Activated naive CD8-positive, alpha-beta T cell treated with anti-CD3 and anti-CD28 coated beads, Interleukin-2, amount 10 ng/mL, durations not matched to agents 7 days and 5 days (primary cell): ENCODE measurements around the gene MIF4GD. TPM values are rescaled to one million over a fixed set of nuclear protein-coding genes. Genes with fewer than 3 reads are reported as not detected.

ENCODE experiments used
- ATAC-seq: fragments of 150-1000 bp; cut with Tn5 transposase; one replicate; pipeline ENCODE4 v1.10.0; 2021; ENCODE audit warnings: low read depth, moderate library complexity
- POLR2A ChIA-PET: fragments of 350-600 bp; sonication (Branson Sonifier 250); formaldehyde crosslinking; loops from one replicate; lab custom pipeline; 2021; ENCODE audit warnings: antibody characterized with exemption; lab: Charles Lee
- DNase-seq: peaks from one replicate; pipeline ENCODE4 v3.0.0; 2021
- H3K27ac Mint-ChIP-seq: one replicate; pipeline ENCODE4 v1.8.0; 2022; ENCODE audit warnings: mild to moderate bottlenecking, mixed read lengths
- H3K27me3 Mint-ChIP-seq: one replicate; pipeline ENCODE4 v1.8.0; 2022; ENCODE audit warnings: mild to moderate bottlenecking, moderate library complexity, mixed read lengths
- H3K36me3 Mint-ChIP-seq: one replicate; pipeline ENCODE4 v1.8.0; 2021; ENCODE audit warnings: mild to moderate bottlenecking, mixed read lengths
- H3K4me1 Mint-ChIP-seq: one replicate; pipeline ENCODE4 v1.8.0; 2021; ENCODE audit warnings: mixed read lengths
- H3K4me3 Mint-ChIP-seq: one replicate; pipeline ENCODE4 v1.8.0; 2022; ENCODE audit warnings: mild to moderate bottlenecking, moderate library complexity, mixed read lengths
- H3K9me3 Mint-ChIP-seq: one replicate; pipeline ENCODE4 v1.8.0; 2021; ENCODE audit warnings: mixed read lengths
- total RNA-seq, 2 experiments: library from RNA; stranded (reverse); gene quantifications; one replicate each; pipeline ENCODE4 v1.2.3, GENCODE V29; 2021

MIF4GD gene, protein sequence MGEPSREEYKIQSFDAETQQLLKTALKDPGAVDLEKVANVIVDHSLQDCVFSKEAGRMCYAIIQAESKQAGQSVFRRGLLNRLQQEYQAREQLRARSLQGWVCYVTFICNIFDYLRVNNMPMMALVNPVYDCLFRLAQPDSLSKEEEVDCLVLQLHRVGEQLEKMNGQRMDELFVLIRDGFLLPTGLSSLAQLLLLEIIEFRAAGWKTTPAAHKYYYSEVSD
- 10 to 100 TPM; 44.4 to 44.8 TPM for total RNA-seq

DNA sequence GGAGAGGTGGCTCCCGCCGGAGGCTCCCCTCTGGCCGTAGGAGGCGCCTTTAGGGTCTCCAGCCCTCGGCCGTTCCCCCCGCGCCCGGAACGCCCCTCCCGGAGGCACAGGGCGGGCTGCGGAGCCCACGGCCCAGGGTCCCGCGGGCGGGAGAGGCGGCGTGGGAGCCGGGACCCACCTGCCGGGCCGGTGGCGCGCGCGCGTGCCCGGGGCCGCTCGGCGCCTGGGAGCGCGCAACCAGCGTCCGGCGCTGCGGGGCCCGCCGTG is at the start of gene MIF4GD:
Gene MIF4GD, minus strand, starts transcription at position 266 of the 267 bp plus-strand sequence. CDS start 1,036 bp downstream, outside the sequence.
- ATAC-seq (peak; percentile 29), DNase-seq (no peak)
- H3K27me3 Mint-ChIP-seq: no peaks in the 10 kb centered on the region
- peak within 1 kb of the TSS; percentile 89 for H3K4me3 Mint-ChIP-seq
- POLR2A ChIA-PET: interaction anchor here (0.6 to 6.7 kb wide), 39 partner anchors 9 to 398 kb away, joined by 3 to 138 read pairs (median 4); partner anchors contain the start of genes ARMC7, FDXR, GGA3 and GRB2
- no peaks in the 10 kb centered on the region for H3K9me3 Mint-ChIP-seq
- peaks cover 28% of the 10 kb centered on the region for H3K4me1 Mint-ChIP-seq
- peak within 1 kb of the TSS; percentile 89 for H3K27ac Mint-ChIP-seq
- H3K36me3 Mint-ChIP-seq: peaks cover 13% of the 10 kb centered on the region

DNA sequence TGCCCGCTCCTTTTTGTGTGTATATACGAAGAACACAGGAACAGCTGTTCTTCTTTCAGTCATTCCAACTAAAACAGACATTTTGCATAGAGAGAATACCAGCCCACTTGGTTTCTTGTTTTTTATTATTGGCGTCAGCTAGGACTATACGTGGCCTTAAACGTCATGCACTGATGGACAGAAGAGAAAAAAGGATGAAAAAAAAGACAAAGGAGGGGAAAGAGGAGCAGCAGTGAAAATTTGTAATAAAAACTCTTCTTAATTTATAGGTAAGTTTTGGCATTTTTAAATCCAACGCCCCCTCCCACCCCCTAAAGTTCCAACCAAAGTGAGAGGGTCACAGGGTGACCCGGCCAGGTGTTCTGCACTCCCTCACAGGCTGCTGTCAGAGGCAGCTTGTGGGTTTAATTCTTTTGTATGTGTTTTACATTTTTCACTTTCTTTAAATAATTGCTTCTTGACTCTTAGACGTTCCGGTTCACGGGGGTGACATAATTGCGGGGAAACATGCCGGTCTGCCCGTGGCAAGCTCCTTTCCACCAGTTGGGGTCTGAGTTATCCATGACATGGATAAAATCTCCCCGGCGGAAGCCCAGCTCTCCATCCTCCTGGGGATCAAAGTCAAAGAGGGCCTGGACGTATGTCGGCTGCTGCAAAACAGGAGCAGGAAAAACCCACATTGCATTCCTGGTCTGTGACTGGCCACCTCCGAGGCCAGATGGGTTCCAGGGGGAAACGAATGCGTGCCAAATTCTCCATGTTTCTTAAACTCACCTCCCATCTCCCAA is 49.1 kb upstream of the MIF4GD start:
- POLR2A ChIA-PET: interaction anchor here (1.9 kb wide), 1 partner anchor 59 kb away, joined by 4 read pairs; the partner anchor contains the start of genes GGA3 and MRPS7
- H3K27ac Mint-ChIP-seq: no peak overlapping the region
- peaks cover 25% of the 10 kb centered on the region for H3K36me3 Mint-ChIP-seq
- DNase-seq (no peak), ATAC-seq (no peak)
- no peaks in the 10 kb centered on the region for H3K27me3 Mint-ChIP-seq
- no peak overlapping the region for H3K4me3 Mint-ChIP-seq
- peaks cover 15% of the 10 kb centered on the region for H3K4me1 Mint-ChIP-seq
- no peaks in the 10 kb centered on the region for H3K9me3 Mint-ChIP-seq

DNA sequence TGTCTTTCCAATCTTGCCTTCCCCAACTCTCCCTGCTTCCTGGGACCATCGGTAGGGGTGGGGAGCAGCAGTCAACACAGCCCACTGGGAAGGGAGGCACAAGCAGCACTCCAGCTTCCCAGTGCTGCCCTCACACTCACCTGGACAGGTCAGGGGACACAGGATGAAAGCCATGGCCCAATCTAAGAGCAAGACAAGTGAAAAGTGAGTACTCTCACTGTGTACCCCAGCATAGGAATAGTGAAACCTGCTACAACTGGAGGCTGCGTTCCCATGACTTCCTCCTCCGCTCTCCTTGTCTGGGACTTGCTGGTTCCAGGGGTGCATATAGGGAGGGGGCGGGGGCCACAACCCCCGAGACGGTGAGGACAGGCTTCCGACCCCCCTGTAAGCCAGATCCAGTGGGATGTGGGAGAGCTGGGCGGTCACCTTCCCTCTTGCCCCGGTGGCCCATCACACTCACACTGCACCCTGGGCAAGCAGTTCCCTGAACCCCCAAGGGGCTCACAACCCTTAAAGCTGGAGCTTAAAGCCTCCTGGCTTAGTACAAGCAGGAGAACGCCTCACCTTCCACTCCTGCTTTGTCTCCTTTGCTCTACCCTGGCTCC is 47.7 kb upstream of the MIF4GD start:
- H3K27ac Mint-ChIP-seq: no peak overlapping the region
- no peaks in the 10 kb centered on the region for H3K27me3 Mint-ChIP-seq
- DNase-seq (no peak), ATAC-seq (no peak)
- no peaks in the 10 kb centered on the region for H3K9me3 Mint-ChIP-seq
- H3K36me3 Mint-ChIP-seq: peaks cover 21% of the 10 kb centered on the region
- peaks cover 15% of the 10 kb centered on the region for H3K4me1 Mint-ChIP-seq
- H3K4me3 Mint-ChIP-seq: no peak overlapping the region
- POLR2A ChIA-PET: interaction anchor here (0.6 to 1.9 kb wide), 2 partner anchors 28 to 58 kb away, joined by 4 read pairs; partner anchors contain the start of genes GGA3 and MRPS7

DNA sequence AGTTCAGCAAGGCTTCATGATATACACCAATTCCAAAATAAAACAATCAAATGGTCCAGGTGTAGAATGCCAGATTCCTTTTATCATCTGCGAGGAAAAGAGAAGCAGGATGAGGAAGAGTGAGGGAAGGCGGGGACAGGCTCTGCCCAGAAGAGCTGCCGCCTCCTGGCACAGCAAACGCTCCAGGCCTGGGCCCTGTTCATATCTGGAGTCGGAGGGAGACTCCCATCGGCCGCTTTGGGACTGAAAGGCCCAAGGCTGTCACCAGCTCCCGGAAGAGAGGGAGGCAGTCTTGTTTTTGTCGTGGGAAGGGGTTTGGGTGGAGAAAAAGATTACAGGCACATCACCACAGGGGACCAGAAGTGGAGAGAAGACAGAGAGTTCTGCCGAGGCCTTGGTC is 47.2 kb upstream of the MIF4GD start:
- POLR2A ChIA-PET: no interaction called here
- no peak overlapping the region for H3K27ac Mint-ChIP-seq
- H3K9me3 Mint-ChIP-seq: no peaks in the 10 kb centered on the region
- DNase-seq (no peak), ATAC-seq (no peak)
- no peaks in the 10 kb centered on the region for H3K27me3 Mint-ChIP-seq
- H3K36me3 Mint-ChIP-seq: peaks cover 18% of the 10 kb centered on the region
- no peak overlapping the region for H3K4me3 Mint-ChIP-seq
- H3K4me1 Mint-ChIP-seq: peaks cover 12% of the 10 kb centered on the region

DNA sequence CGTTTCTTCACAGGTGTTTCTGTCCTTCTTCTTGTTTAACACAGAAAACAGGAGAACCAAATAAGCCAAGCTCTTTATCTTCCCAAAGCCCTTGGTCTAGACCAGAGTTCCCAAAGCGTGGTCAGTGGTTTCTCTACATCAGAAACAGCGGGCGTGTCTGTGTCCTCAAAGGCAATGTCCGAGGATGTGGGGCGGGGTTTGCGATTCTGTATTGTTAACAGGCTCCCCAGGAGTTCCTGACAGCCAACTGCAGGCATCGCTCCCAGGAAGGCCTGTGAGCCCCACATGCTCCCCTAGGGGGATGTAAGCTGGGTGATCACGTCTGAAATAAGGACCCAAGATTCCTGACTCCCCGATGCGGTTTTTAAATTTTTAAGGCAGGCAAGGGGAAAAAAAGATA is 46.6 kb upstream of the MIF4GD start:
- peaks cover 12% of the 10 kb centered on the region for H3K4me1 Mint-ChIP-seq
- no peak overlapping the region for H3K27ac Mint-ChIP-seq
- POLR2A ChIA-PET: no interaction called here
- no peaks in the 10 kb centered on the region for H3K9me3 Mint-ChIP-seq
- no peak overlapping the region for H3K4me3 Mint-ChIP-seq
- H3K27me3 Mint-ChIP-seq: no peaks in the 10 kb centered on the region
- DNase-seq (no peak), ATAC-seq (no peak)
- H3K36me3 Mint-ChIP-seq: peaks cover 16% of the 10 kb centered on the region

DNA sequence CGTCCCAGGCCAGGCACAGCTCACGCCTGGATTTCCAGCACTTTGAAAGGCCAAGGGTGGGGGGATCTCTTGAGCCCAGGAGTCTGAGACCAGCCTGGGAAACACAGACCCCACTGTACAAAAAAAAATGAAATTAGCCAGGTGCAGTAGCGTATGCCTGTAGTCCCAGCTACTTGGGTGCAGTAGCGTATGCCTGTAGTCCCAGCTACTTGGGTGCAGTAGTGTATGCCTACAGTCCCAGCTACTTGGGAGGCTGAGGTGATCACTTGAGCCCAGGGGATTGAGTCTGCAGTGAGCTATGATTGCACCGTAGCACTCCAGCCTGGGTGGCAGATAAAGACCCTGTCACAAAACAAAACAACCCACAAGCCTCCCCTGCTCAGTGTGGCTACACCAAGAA is 45.2 kb upstream of the MIF4GD start:
- Mint-ChIP-seq H3K27ac (no peak overlapping the region), H3K36me3 (peaks cover 13% of the 10 kb centered on the region), H3K4me1 (peaks cover 16% of the 10 kb centered on the region), H3K9me3 (no peaks in the 10 kb centered on the region), H3K4me3 (no peak overlapping the region), H3K27me3 (no peaks in the 10 kb centered on the region)
- DNase-seq: no peak
- ATAC-seq: no peak
- POLR2A ChIA-PET: interaction anchor here (0.8 kb wide), 2 partner anchors 19 to 26 kb away, joined by 4 to 5 read pairs; no protein-coding TSS in a partner anchor

DNA sequence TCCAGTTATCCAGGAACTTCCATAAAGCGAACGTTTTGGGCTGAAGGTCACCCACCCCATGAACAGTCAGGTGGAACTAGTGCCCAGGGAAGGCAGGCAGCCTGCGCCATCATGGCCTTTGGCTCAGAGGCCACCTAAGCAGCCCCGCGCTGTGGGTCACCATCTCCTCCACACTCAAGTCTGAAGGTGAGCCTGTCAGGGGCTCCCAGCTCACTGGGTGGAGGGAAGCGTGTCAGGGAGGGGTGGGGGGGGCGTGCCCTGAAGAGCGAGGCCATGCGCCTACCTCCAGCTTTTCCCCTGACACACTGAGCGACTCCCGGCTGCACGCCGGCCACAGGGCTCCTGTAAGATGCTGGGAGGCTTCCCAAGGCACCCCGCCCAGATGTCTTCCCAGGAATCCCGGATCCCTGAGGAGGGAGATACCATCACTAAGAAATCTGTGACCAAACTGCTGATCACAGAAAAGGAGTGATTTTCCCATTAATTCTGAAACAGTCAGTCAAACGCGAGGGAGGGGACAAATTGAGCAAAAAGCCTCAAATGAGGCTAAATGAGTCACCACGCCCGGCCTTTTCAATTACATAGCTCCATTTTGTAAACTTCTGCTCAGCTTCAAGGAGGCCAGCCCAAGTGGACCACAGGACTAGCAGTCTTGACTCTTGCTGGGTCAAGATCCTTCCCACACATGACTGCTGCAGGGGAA is 44.7 kb upstream of the MIF4GD start:
- DNase-seq (no peak), ATAC-seq (no peak)
- no peaks in the 10 kb centered on the region for H3K27me3 Mint-ChIP-seq
- H3K4me1 Mint-ChIP-seq: peaks cover 16% of the 10 kb centered on the region
- POLR2A ChIA-PET: interaction anchor here (0.8 kb wide), 2 partner anchors 18 to 25 kb away, joined by 4 to 5 read pairs; no protein-coding TSS in a partner anchor
- H3K9me3 Mint-ChIP-seq: no peaks in the 10 kb centered on the region
- peaks cover 10% of the 10 kb centered on the region for H3K36me3 Mint-ChIP-seq
- no peak overlapping the region for H3K27ac Mint-ChIP-seq
- no peak overlapping the region for H3K4me3 Mint-ChIP-seq

DNA sequence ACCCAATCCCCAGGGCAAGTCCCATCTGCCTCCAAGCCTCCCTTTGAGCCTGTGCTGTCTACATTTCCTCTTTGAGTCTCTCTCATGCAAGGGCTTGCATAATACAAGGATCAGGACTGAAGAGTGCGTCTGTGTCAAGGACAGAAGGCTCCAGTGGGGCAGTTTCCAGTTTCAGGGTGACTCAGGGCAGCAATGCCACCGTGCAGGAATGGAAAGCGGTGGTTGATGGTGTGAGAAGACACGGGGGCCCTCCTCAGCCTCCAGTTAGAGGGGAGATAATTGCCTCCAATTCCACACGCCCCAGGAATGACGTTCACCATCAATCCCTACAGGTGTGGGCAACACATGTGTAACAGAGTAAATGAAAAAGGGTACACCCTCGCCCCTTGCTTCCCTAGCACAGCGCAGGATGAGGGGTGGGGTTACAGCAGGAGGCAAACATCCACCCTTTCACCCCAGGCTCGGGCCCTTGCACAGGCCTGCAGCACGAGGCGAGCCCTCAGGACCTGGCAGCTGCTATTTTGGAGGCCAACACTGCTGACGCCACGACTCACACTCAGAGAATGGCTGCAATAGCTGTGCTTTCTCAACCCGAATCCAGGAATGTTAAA is 43.0 kb upstream of the MIF4GD start:
- H3K9me3 Mint-ChIP-seq: no peaks in the 10 kb centered on the region
- no peak overlapping the region for H3K4me3 Mint-ChIP-seq
- H3K27ac Mint-ChIP-seq: no peak overlapping the region
- POLR2A ChIA-PET: interaction anchor here (0.6 kb wide), 1 partner anchor 91 kb away, joined by 3 read pairs; the partner anchor contains the start of gene GRB2
- H3K4me1 Mint-ChIP-seq: peaks cover 17% of the 10 kb centered on the region
- DNase-seq (no peak), ATAC-seq (no peak)
- peaks cover 2% of the 10 kb centered on the region for H3K36me3 Mint-ChIP-seq
- no peaks in the 10 kb centered on the region for H3K27me3 Mint-ChIP-seq

DNA sequence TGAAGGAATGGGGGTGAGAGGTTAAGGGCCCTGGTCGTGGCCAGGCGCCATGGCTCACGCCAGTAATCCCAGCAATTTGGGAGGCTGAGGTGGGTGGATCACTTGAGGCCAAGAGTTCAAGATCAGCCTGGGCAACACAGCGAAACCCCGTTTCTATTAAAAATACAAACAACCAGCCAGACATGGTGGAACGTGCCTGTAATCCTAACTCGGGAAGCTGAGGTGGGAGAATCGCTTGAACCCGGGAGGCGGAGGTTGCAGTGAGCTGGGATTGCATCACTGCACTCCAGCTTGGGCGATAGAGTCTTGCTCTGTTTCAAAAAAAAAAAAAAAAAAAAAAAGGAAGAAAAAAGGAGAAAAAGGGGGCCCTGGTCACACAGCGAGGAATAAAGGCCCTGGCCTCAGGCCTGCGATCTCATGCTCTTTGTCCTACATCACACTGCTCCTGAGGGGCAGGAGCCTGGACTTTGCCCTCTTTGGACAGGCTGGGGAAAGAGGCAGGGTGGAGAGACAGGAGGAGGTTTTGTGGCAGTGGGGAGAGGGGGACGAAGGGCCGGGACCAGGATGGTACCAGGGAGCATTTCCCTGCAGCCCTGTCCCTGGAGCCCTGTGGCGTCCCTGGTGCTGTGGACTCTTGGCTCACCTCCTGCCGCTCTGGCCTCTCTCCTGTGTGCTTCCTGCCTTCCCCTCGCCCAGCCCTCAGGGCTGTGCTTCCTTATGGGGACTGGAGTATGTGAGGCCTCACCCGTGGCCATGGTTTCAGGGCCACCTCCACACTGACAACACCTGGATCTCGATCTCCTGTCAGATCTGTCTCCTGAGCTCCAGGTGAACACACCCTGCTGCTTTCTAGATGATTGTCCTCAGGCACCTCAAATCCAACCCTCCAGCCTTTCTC is 38.0 kb upstream of the MIF4GD start:
- Mint-ChIP-seq H3K4me3 (no peak overlapping the region), H3K36me3 (peaks cover 2% of the 10 kb centered on the region), H3K27ac (peak overlapping the region; percentile 64), H3K27me3 (no peaks in the 10 kb centered on the region), H3K9me3 (no peaks in the 10 kb centered on the region), H3K4me1 (peaks cover 10% of the 10 kb centered on the region)
- POLR2A ChIA-PET: no interaction called here
- no peak for ATAC-seq
- DNase-seq: no peak

DNA sequence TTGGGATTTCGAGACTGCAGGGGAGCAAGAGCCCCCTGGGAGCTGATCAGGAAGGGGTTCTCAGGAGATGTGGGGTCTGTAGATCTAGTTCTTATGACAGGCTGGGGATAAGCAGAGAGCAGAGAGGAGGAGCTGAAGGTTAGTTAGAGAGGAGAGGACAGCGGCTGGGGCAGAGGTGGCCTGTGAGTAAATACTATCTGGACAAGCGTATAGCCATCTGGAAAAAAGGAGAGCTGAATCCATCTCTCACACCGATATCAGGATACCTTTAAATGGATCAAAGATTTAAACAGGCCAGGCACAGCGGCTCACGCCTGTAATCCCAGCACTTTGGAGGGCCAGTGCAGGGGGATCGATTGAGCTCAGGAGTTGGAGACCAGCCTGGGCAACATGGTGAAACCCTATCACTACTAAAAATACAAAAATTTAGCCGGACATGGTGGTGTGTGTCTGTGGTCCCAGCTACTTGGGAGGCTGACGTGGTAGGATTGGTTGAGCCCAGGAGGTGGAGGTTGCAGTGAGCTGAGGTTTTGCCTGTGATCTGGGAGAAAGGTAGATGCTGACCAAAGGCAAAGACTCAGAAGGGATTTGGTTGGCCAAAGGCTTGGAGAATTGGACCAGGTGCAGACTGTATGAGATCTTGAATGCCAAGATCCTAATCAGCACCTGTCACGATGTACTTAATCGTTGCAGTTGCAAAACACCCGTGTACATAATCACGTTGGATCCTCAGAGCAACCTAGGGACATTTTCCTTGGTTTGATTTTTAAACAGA is 37.1 kb upstream of the MIF4GD start:
- Mint-ChIP-seq H3K4me3 (no peak overlapping the region), H3K9me3 (no peaks in the 10 kb centered on the region), H3K4me1 (peaks cover 7% of the 10 kb centered on the region), H3K36me3 (no peaks in the 10 kb centered on the region), H3K27me3 (no peaks in the 10 kb centered on the region), H3K27ac (no peak overlapping the region)
- POLR2A ChIA-PET: no interaction called here
- DNase-seq (no peak), ATAC-seq (no peak)

DNA sequence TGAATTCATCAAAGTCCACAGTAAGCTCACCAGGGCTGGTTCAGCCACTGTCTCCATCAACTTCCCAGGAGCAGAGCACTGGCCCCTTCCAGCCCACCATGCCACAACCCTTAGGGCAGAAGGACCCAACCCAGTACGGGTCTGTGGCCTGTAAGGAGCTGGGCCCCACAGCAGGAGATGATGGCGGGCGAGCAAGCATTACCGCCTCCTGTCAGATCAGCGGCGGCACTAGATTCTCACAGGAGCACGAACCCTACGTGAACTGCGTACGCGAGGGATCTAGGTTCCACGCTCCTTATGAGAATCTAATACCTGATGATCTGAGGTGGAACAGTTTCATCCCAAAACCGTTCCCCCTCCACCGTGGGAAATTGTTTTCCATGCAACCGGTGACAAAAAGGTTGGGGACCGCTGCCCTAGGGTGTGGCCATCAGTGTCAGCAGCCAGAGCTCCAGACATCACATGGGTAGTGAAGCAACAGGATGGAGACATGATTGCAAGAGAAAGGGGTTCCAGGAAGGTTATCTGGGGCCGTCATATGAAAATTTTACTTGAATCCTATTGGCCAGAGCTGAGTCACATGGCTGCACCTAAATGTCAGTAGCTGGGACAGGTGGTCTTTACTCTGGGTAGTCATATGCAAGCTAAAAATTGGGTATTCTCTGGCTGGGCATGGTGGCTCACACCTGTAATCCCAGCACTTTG is 30.6 kb upstream of the MIF4GD start:
- no peaks in the 10 kb centered on the region for H3K27me3 Mint-ChIP-seq
- no peaks in the 10 kb centered on the region for H3K9me3 Mint-ChIP-seq
- H3K36me3 Mint-ChIP-seq: no peaks in the 10 kb centered on the region
- no peak overlapping the region for H3K27ac Mint-ChIP-seq
- ATAC-seq: no peak
- no peak for DNase-seq
- H3K4me3 Mint-ChIP-seq: no peak overlapping the region
- POLR2A ChIA-PET: no interaction called here
- H3K4me1 Mint-ChIP-seq: peaks cover 5% of the 10 kb centered on the region
